SU-DHL-6 (cell line): Measurements from ENCODE around the gene WDR93.

Experiments used
- H2AFZ ChIP-seq: fragments of 200-600 bp; sonication (generic); 2 replicates; pipeline ENCODE4 v1.6.1; 2014; ENCODE audit warnings: low read depth, mild to moderate bottlenecking, moderate library complexity, mixed read lengths, antibody characterized with exemption, low read length; ENCODE audit not compliant: severe bottlenecking
- H3F3A ChIP-seq: fragments of 200-600 bp; shearing (Covaris generic); 2 replicates; pipeline ENCODE4 v1.6.0; 2016; ENCODE audit warnings: antibody characterized with exemption, mild to moderate bottlenecking; ENCODE audit not compliant: insufficient read depth
- H3K27ac ChIP-seq: fragments of 200-600 bp; sonication (generic); 2 replicates; pipeline ENCODE4 v1.5.1; 2016; ENCODE audit warnings: low read depth, mild to moderate bottlenecking, low read length, moderate library complexity, mixed read lengths
- H3K27me3 ChIP-seq: fragments of 200-600 bp; sonication (generic), shearing (Covaris generic); 2 replicates; pipeline ENCODE4 v1.6.0; 2014; ENCODE audit warnings: mild to moderate bottlenecking, low read length
- H3K36me3 ChIP-seq: fragments of 200-600 bp; sonication (generic); 2 replicates; pipeline ENCODE4 v1.6.1; 2014; ENCODE audit warnings: mild to moderate bottlenecking, low read length, mixed read lengths
- H3K4me2 ChIP-seq: fragments of 300-600, 200-600 bp; shearing (Covaris generic), sonication (generic); 2 replicates; pipeline ENCODE4 v1.6.0; 2014; ENCODE audit warnings: low read length, low read depth, mild to moderate bottlenecking; ENCODE audit not compliant: poor library complexity, severe bottlenecking
- H3K4me3 ChIP-seq: fragments of 200-600 bp; sonication (generic); 2 replicates; pipeline ENCODE4 v1.5.1; 2014; ENCODE audit warnings: antibody characterized with exemption, low read length, mild to moderate bottlenecking, mixed read lengths; ENCODE audit not compliant: insufficient read depth, poor library complexity, severe bottlenecking
- H3K79me2 ChIP-seq: fragments of 200-600 bp; sonication (generic); 2 replicates; pipeline ENCODE4 v1.6.1; 2014; ENCODE audit warnings: mild to moderate bottlenecking, low read length, moderate library complexity; ENCODE audit not compliant: insufficient read depth
- H3K9ac ChIP-seq: fragments of 200-600 bp; sonication (generic); 2 replicates; pipeline ENCODE4 v1.7.0; 2014; ENCODE audit warnings: mild to moderate bottlenecking, low read length
- H3K9me2 ChIP-seq: fragments of 200-600 bp; sonication (generic); replicated peaks from 2 replicates; pipeline ENCODE4 v1.6.1; 2014; ENCODE audit warnings: low read length; ENCODE audit not compliant: insufficient read depth
- H3K9me3 ChIP-seq: fragments of 200-600 bp; sonication (generic); 2 replicates; pipeline ENCODE4 v1.6.1; 2014; ENCODE audit warnings: low read length, mixed read lengths; ENCODE audit not compliant: insufficient read depth
- H4K20me1 ChIP-seq: fragments of 200-600 bp; sonication (generic); 2 replicates; pipeline ENCODE4 v1.6.1; 2014; ENCODE audit warnings: low read depth, mild to moderate bottlenecking, antibody characterized with exemption, low read length, moderate library complexity, mixed read lengths
- CTCF ChIP-seq: fragments of 200-600 bp; sonication (generic); IDR thresholded peaks from one replicate; pipeline ENCODE4 v1.5.1; 2017; ENCODE audit warnings: antibody characterized with exemption, mild to moderate bottlenecking, low read length, moderate library complexity; ENCODE audit not compliant: insufficient read depth, poor library complexity, severe bottlenecking
- EZH2phosphoT487 ChIP-seq: fragments of 200-600 bp; sonication (generic), shearing (Covaris generic); conservative IDR thresholded peaks from 2 replicates; pipeline ENCODE4 v1.6.1; 2018; ENCODE audit warnings: mild to moderate bottlenecking, antibody characterized with exemption, low read length, moderate library complexity, mixed read lengths

Gene WDR93

GRCh38 chr15:89790661-89791060 is 100.0 kb downstream of the WDR93 start:
- no peaks in the 10 kb centered on the region for H4K20me1 ChIP-seq
- H3K27ac ChIP-seq: no peak overlapping the region
- no peaks in the 10 kb centered on the region for H3F3A ChIP-seq
- no peaks in the 10 kb centered on the region for H3K9me3 ChIP-seq
- H2AFZ ChIP-seq: no peak overlapping the region
- no peaks in the 10 kb centered on the region for H3K27me3 ChIP-seq
- H3K9me2 ChIP-seq: no peaks in the 10 kb centered on the region
- H3K9ac ChIP-seq: no peak overlapping the region
- no peaks in the 10 kb centered on the region for H3K79me2 ChIP-seq
- TF ChIP-seq EZH2phosphoT487 (no peak), CTCF (no peak)
- no peak overlapping the region for H3K4me3 ChIP-seq
- no peaks in the 10 kb centered on the region for H3K36me3 ChIP-seq
- H3K4me2 ChIP-seq: no peak overlapping the region

GRCh38 chr15:89792106-89792805 is 101.6 kb downstream of the WDR93 start:
- Histone ChIP-seq H3K27ac (no peak overlapping the region), H3K4me2 (no peak overlapping the region), H3K79me2 (no peaks in the 10 kb centered on the region), H2AFZ (no peak overlapping the region), H3K9me2 (no peaks in the 10 kb centered on the region), H3K9me3 (no peaks in the 10 kb centered on the region), H4K20me1 (no peaks in the 10 kb centered on the region), H3K36me3 (no peaks in the 10 kb centered on the region), H3K9ac (no peak overlapping the region), H3K27me3 (no peaks in the 10 kb centered on the region), H3K4me3 (no peak overlapping the region), H3F3A (no peaks in the 10 kb centered on the region)
- no peak for TF ChIP-seq CTCF
